OCI-LY1 (cell line): ENCODE data around the gene INSYN1.

Source experiments
- H2AFZ ChIP-seq: fragments of 200-600 bp; sonication (generic), shearing (Covaris generic); 2 replicates; pipeline ENCODE4 v1.6.0; 2014; ENCODE audit warnings: antibody characterized with exemption, mild to moderate bottlenecking, low read length
- H3F3A ChIP-seq: fragments of 200-600 bp; sonication (generic), shearing (Covaris generic); 2 replicates; pipeline ENCODE4 v1.6.0; 2014; ENCODE audit warnings: mild to moderate bottlenecking, antibody characterized with exemption, low read length, moderate library complexity; ENCODE audit not compliant: insufficient read depth
- H3K27ac ChIP-seq: fragments of 200-600 bp; sonication (generic); 2 replicates; pipeline ENCODE4 v1.5.1; 2014; ENCODE audit warnings: low read length, mixed run types, mild to moderate bottlenecking, low read depth; ENCODE audit not compliant: poor library complexity, severe bottlenecking
- H3K27me3 ChIP-seq: fragments of 200-600 bp; sonication (generic); 2 replicates; pipeline ENCODE4 v1.6.0; 2014; ENCODE audit warnings: antibody characterized with exemption, mild to moderate bottlenecking, low read length, moderate library complexity; ENCODE audit not compliant: insufficient read depth
- H3K36me3 ChIP-seq: fragments of 200-600 bp; sonication (generic); 2 replicates; pipeline ENCODE4 v1.6.1; 2014; ENCODE audit warnings: mild to moderate bottlenecking, antibody characterized with exemption, low read length, moderate library complexity, mixed read lengths; ENCODE audit not compliant: insufficient read depth
- H3K4me1 ChIP-seq: fragments of 200-600 bp; sonication (generic); 2 replicates; pipeline ENCODE4 v1.5.1; 2014; ENCODE audit warnings: mild to moderate bottlenecking, low read length, moderate library complexity; ENCODE audit not compliant: insufficient read depth, severe bottlenecking
- H3K4me2 ChIP-seq: fragments of 200-600 bp; sonication (generic), shearing (Covaris generic); 2 replicates; pipeline ENCODE4 v1.6.1; 2014; ENCODE audit warnings: low read length
- H3K4me3 ChIP-seq: fragments of 200-600 bp; sonication (generic); 2 replicates; pipeline ENCODE4 v1.5.1; 2014; ENCODE audit warnings: low read length, low read depth, mild to moderate bottlenecking, mixed read lengths; ENCODE audit not compliant: poor library complexity, severe bottlenecking
- H3K79me2 ChIP-seq: fragments of 200-600 bp; shearing (Covaris generic); 2 replicates; pipeline ENCODE4 v1.6.1; 2016; ENCODE audit warnings: mixed run types, low read length, mixed read lengths; ENCODE audit not compliant: insufficient read depth
- H3K9ac ChIP-seq: fragments of 200-600 bp; sonication (generic), shearing (Covaris generic); 2 replicates; pipeline ENCODE4 v1.6.1; 2014; ENCODE audit warnings: mild to moderate bottlenecking, low read length, mixed read lengths
- H3K9me2 ChIP-seq: fragments of 200-600 bp; sonication (generic), shearing (Covaris generic); 2 replicates; pipeline ENCODE4 v1.6.1; 2014; ENCODE audit warnings: low read depth, mild to moderate bottlenecking, low read length, mixed read lengths
- H3K9me3 ChIP-seq: fragments of 200-600 bp; shearing (Covaris generic); 2 replicates; pipeline ENCODE4 v1.6.1; 2014; ENCODE audit warnings: low read length, mixed read lengths
- H4K20me1 ChIP-seq: fragments of 200-600 bp; sonication (generic), shearing (Covaris generic); 2 replicates; pipeline ENCODE4 v1.6.0; 2016; ENCODE audit warnings: mild to moderate bottlenecking, low read length; ENCODE audit not compliant: insufficient read depth
- CTCF ChIP-seq: fragments of 200-600 bp; sonication (generic), shearing (Covaris generic); IDR thresholded peaks from 2 replicates; pipeline ENCODE4 v1.5.1; 2017; ENCODE audit warnings: mild to moderate bottlenecking, antibody characterized with exemption, low read length, moderate library complexity, mixed read lengths
- EZH2 ChIP-seq: fragments of 200-600 bp; sonication (generic), shearing (Covaris generic); IDR thresholded peaks from 2 replicates; pipeline ENCODE4 v1.8.0; 2017; ENCODE audit warnings: borderline replicate concordance, mixed run types, mild to moderate bottlenecking, antibody characterized with exemption, low read length, moderate library complexity, mixed read lengths

Gene INSYN1

GRCh38 chr15:73711526-73711925 lies 41.6 kb downstream of the INSYN1 start:
- no peak for TF ChIP-seq EZH2
- no peak for TF ChIP-seq CTCF
- Histone ChIP-seq H4K20me1 (no peaks in the 10 kb centered on the region), H3K9me2 (no peaks in the 10 kb centered on the region), H3F3A (no peaks in the 10 kb centered on the region), H3K36me3 (no peaks in the 10 kb centered on the region), H3K9me3 (no peaks in the 10 kb centered on the region), H2AFZ (no peak overlapping the region), H3K4me1 (no peaks in the 10 kb centered on the region), H3K27ac (no peak overlapping the region), H3K27me3 (no peaks in the 10 kb centered on the region), H3K79me2 (no peaks in the 10 kb centered on the region), H3K9ac (no peak overlapping the region), H3K4me2 (no peak overlapping the region), H3K4me3 (no peak overlapping the region)

- Histone ChIP-seq H2AFZ (no peak overlapping the region), H4K20me1 (no peaks in the 10 kb centered on the region), H3K27me3 (no peaks in the 10 kb centered on the region), H3F3A (no peaks in the 10 kb centered on the region), H3K4me3 (no peak overlapping the region), H3K9me2 (no peaks in the 10 kb centered on the region), H3K4me1 (no peaks in the 10 kb centered on the region), H3K9me3 (no peaks in the 10 kb centered on the region), H3K36me3 (no peaks in the 10 kb centered on the region), H3K27ac (no peak overlapping the region), H3K79me2 (no peaks in the 10 kb centered on the region), H3K4me2 (no peak overlapping the region), H3K9ac (no peak overlapping the region)
- no peak for TF ChIP-seq CTCF
- TF ChIP-seq EZH2 = no peak
Measured at GRCh38 chr15:73710321-73710720, 42.8 kb downstream of the INSYN1 start.

GRCh38 chr15:73709686-73710085 lies 43.5 kb downstream of the INSYN1 start:
- no peak overlapping the region for H3K4me3 ChIP-seq
- no peaks in the 10 kb centered on the region for H3K79me2 ChIP-seq
- H3K4me2 ChIP-seq = no peak overlapping the region
- H3K9ac ChIP-seq = no peak overlapping the region
- no peak overlapping the region for H2AFZ ChIP-seq
- H3K9me3 ChIP-seq = no peaks in the 10 kb centered on the region
- no peak for TF ChIP-seq EZH2
- no peak for TF ChIP-seq CTCF
- no peaks in the 10 kb centered on the region for H3K27me3 ChIP-seq
- H3F3A ChIP-seq = no peaks in the 10 kb centered on the region
- H3K27ac ChIP-seq = no peak overlapping the region
- no peaks in the 10 kb centered on the region for H3K9me2 ChIP-seq
- H3K4me1 ChIP-seq = no peaks in the 10 kb centered on the region
- no peaks in the 10 kb centered on the region for H4K20me1 ChIP-seq
- no peaks in the 10 kb centered on the region for H3K36me3 ChIP-seq
